Ectodermal cell (in vitro differentiated cells): ENCODE results near the gene CD209.

Experiments
- H3K27ac ChIP-seq: 2 replicates; pipeline ENCODE4 v1.7.0; 2013; ENCODE audit warnings: mild to moderate bottlenecking, low read depth, low read length; ENCODE audit not compliant: insufficient read depth, poor library complexity, severe bottlenecking
- H3K27me3 ChIP-seq: 2 replicates; pipeline ENCODE4 v1.7.0; 2013; ENCODE audit warnings: mild to moderate bottlenecking, low read length; ENCODE audit not compliant: insufficient read depth, control insufficient read depth, poor library complexity, severe bottlenecking
- H3K36me3 ChIP-seq: one replicate; pipeline ENCODE4 v1.7.0; 2013; ENCODE audit warnings: low read length; ENCODE audit not compliant: control insufficient read depth, insufficient read depth
- H3K4me1 ChIP-seq: one replicate; pipeline ENCODE4 v1.7.0; 2013; ENCODE audit warnings: low read length; ENCODE audit not compliant: control insufficient read depth, insufficient read depth
- H3K4me3 ChIP-seq: 2 replicates; pipeline ENCODE4 v1.7.0; 2013; ENCODE audit warnings: low read depth, low read length, control low read depth; ENCODE audit not compliant: insufficient read depth
- H3K9me3 ChIP-seq: 2 replicates; pipeline ENCODE4 v1.7.0; 2013; ENCODE audit warnings: mild to moderate bottlenecking, low read length, moderate library complexity; ENCODE audit not compliant: control insufficient read depth
- WGBS, 2 experiments: methylation state at CpG; one replicate each; pipeline ENCODE4 v1.1.7; 2013; ENCODE audit warnings: missing lambda C conversion rate in 2 of 2; 5-methylcytosine and 5-hydroxymethylcytosine counted together

CD209 gene

DNA sequence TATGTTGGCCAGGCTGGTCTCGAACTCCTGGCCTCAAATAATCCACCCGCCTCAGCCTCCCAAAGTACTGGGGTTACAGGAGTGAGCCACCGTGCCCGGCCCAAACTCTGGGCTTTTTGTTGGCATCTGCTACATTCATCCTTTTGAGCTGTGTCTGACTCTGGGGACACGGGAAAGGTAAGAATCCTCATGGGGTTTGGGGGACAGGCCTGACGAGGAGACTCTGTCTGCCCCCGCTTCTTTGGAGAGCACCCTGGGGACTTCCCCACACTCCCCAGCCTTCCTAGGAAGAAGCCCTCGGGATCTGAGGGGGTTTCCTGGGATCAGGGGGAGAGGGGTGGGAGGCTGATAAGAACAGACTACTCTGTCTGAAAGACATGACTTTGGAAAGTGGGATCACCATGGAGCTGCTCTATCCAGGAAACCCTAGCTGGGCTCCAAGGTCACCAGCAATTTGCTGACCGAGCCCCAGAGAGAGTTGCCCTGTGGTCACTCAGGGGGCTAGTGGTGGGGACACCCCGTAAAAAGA lies 37.3 kb downstream of the CD209 start:
- Histone ChIP-seq H3K36me3 (no peaks in the 10 kb centered on the region), H3K27ac (no peak overlapping the region), H3K9me3 (no peaks in the 10 kb centered on the region), H3K4me3 (no peak overlapping the region), H3K4me1 (no peaks in the 10 kb centered on the region), H3K27me3 (no peaks in the 10 kb centered on the region)
- 81 to 87% methylated on average over 10 of the region's 10 CpGs for WGBS, 2 experiments

DNA sequence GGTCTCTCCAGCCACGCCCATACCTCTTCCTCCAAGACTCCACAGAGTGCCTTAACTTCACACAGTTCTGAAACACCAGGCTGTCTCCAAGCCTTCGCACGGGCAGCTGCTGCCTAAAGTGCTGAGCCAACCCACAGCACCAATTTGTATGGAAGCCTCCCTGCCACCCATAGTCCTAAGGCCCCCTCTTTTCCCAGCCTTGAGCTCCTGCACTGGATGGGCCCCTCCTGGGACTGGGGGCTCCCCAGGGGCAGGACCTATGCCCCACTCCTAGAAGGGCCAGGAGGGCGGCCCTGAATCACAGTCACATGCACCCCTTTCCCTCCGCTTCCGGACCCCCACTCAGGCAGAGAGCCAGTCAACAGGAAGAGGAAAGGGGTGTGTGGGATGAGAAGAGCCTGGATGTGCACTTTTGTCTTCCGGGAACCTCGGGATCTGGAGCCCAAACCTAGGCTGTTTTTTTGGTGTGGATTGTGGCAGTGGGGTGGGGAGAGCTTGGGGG lies 40.3 kb downstream of the CD209 start:
- Histone ChIP-seq H3K4me3 (no peak overlapping the region), H3K27ac (no peak overlapping the region)
- WGBS, 2 experiments = 81 to 84% methylated on average over 8 of the region's 8 CpGs

DNA sequence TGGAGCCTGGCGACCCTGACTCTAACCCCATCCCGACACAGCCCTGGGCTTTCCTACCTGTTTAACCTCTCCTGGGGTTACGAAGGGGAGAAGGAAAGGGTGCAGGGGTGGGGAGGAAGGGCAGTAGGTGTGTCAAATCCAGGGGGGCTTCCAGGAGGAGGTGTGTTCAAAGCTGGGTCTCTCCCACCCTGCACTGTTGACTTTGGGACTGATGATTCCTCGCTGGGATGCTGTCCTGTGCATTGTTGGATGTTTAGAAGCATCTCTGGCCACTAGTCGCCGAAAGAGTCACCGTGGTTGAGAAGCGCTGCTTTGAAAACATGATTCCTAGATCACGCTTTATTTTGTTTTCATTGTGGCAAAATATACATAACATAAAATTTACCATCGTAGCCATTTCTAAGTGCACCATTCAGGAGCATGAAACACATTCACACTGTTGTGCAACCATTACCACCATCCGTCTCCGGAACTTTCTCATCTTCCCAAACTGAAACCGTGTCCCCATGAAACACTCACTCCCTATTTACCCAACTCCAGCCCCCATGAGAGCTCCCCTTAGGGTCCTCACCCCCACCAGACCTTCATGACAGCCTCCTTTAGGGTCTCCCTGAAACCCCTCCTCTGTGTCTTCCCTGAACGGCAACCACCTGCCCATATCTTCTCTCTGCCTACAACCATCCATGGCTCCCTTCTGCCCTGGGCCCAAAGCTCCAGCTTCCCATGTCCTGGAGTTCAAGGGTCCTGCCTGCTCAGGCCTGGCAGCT lies 41.0 kb downstream of the CD209 start:
- 88% methylated on average over 14 of the region's 14 CpGs for WGBS, 2 experiments
- Histone ChIP-seq H3K27ac (no peak overlapping the region), H3K36me3 (no peaks in the 10 kb centered on the region), H3K27me3 (no peaks in the 10 kb centered on the region), H3K9me3 (no peaks in the 10 kb centered on the region), H3K4me3 (no peak overlapping the region), H3K4me1 (no peaks in the 10 kb centered on the region)

More for the DNA sequence above, 40.3 kb downstream of the CD209 start:
- Histone ChIP-seq H3K4me1 (no peaks in the 10 kb centered on the region), H3K9me3 (no peaks in the 10 kb centered on the region), H3K27me3 (no peaks in the 10 kb centered on the region), H3K36me3 (no peaks in the 10 kb centered on the region)

DNA sequence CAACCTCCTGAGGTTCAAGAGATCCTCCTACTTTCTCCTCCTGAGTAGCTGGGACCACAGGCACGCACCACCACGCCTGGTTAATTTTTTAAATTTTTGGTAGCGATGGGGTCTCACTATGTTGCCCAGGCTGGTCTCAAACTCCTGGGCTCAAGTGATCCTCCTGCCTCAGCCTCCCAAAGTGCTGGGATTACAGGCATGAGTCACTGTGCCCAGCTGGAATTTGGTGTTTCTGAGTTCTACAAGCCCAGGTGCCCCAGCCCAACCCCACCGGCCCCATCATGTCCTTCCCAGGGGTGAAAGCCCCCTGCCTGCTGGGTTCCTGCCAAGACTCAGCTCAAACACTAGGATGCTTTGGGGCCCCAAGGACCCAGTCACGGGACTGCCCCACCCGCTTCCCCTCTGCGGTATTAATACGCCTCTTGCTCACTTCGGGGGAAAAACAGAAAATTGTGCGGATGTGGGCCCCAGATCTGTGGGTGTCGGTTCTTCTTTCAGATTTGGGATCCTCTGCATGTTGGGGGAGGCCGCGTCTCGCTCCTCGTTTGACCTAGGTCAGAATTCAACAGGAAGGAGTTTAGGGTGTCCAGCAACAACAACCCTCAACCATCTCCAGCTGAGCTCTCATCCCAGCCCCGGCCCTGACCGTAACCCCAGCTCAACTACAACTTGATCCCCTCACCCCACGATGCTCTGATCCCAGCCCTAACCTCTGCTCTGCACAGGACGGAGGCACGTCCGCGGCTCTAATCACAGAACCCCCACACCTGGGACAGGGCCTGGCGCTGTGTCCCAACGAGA lies 41.7 kb downstream of the CD209 start:
- no peaks in the 10 kb centered on the region for H3K36me3 ChIP-seq
- no peak overlapping the region for H3K4me3 ChIP-seq
- no peaks in the 10 kb centered on the region for H3K9me3 ChIP-seq
- no peak overlapping the region for H3K27ac ChIP-seq
- 87% methylated on average over 24 of the region's 24 CpGs for WGBS, 2 experiments
- H3K4me1 ChIP-seq = no peaks in the 10 kb centered on the region
- no peaks in the 10 kb centered on the region for H3K27me3 ChIP-seq

DNA sequence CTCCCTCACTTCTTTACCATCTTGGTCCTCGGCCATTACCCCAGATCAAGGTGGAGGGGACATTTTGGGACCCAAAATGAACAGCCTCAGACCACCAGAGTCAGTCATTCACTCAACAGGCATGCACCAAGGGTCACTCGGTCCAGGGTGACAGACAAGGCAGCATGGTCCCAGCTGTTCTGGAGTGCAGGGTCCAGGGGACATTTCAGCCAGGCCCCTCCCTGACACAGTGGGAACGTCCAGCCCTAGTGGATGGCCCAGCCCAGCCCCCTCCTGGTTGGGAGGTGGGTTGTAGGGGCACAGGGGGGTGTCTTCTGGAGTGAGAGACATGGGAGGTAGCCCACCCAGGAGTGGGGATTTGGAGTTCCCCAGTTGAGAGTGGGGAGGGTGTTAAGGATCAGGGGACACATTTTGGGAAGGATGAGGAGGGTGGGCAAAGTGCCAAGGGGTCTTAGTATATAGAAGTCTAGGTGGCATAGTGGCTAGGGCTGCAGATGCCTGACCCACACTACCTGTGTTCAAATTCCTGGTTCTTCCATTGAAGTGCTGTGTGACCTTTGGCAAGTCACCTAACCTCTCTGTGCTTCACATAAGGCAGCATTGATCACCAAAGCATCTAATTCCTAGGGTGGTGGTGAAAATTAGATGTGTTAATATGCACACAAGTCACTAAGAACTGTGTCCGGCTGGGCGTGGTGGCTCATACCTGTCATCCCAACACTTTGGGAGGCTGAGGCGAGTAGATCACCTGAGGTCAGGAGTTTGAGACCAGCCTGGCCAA lies 42.9 kb downstream of the CD209 start:
- Histone ChIP-seq H3K27ac (no peak overlapping the region), H3K27me3 (no peaks in the 10 kb centered on the region), H3K36me3 (no peaks in the 10 kb centered on the region), H3K4me1 (no peaks in the 10 kb centered on the region), H3K4me3 (no peak overlapping the region), H3K9me3 (no peaks in the 10 kb centered on the region)
- 84 to 85% methylated on average over 6 of the region's 6 CpGs for WGBS, 2 experiments

DNA sequence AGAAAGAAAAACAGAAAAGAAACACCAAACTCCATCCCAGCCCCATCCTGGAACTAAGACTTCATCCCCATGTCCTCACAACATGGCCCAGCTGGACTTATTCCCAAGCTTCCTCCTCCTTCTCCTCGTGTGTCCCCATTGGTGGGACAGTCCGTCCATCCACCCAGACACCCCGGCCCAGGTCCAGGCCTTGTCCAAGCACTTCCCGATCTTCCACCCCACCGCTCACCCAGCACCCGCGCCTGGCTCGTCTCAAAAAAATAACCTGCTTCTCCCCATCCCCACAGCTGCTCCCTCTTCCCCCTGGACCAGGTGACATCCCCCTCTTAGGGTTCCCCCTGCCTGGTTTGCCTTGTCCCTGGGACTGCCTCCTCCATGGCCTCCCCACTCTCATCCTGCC lies 44.0 kb downstream of the CD209 start:
- Histone ChIP-seq H3K27me3 (peaks cover 4% of the 10 kb centered on the region), H3K4me3 (no peak overlapping the region), H3K9me3 (no peaks in the 10 kb centered on the region), H3K4me1 (no peaks in the 10 kb centered on the region), H3K27ac (no peak overlapping the region), H3K36me3 (no peaks in the 10 kb centered on the region)
- 78 to 80% methylated on average over 8 of the region's 8 CpGs for WGBS, 2 experiments

DNA sequence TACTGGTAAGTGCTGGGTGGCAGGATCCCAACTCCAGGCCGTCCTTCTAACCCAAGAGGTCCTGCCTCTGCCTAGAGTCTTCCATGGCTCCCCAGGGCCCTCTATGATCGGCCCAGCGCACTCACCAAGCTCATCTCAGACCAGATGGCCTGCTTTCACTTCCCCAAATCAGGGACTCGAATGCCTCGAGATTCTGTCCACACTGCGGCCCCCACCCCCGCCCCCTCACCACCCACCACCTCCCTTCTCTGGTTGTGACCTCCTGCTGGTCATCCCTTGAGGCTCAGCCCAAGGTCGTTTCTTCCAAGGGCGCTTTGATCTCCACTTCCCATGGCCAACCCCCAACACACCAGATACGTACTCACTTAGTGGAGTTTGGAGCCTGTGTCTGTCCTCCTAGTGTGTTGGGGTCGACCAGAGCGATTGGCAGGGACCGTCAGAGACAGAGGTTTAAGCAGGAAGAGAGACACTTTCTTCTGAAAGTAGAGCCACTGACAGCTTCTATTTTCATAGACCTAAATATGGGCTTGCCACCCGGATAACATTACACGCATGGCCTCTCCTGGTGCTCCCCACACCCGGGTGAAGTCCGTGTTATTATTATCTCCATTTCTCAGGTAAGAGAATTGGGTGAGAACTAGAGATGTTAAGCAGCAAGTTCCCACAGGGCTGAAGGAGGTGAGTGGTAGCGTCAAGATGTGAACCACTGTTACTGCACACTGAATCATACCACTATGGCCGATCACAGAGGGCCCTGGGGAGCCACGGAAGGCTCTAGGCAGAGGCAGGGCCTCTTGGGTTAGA lies 45.5 kb downstream of the CD209 start, which contains the start of gene FCER2:
Gene FCER2 (minus strand): TSS at position 478 of the 804 bp plus-strand sequence. CDS start 2,371 bp downstream, outside the sequence.
- H3K27me3 ChIP-seq = peaks cover 9% of the 10 kb centered on the region
- 70 to 71% methylated on average over 19 to 20 of the region's 20 CpGs for WGBS, 2 experiments

DNA sequence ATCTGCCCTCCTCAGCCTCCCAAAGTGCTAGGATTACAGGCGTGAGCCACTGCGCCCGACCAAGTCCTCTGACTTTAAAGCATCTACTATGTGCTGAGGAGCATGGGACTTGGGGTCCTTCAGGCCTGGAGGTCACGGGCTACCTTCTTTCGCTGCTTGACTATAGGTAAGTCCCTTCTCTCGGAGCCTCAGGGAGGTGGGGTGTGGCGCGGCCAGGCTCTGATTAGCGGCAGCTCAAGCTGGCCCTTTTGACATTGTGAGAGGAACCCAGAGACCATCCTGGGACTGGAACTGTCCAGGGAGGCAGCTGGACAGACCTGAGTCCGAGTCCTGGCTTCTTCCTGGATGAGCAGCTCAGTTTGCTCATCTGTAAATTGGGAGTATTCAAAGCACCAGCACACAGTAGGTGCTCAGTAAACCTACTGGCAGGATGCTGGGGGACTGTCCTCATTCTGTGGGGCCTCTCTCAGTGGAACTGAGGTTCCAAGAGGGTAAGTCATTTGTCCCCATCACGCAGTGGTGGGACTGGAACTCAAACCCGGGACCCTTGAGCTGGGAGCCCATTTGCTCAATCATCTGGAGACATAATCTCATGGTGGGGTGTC lies 46.2 kb downstream of the CD209 start:
- 88 to 90% methylated on average over 12 of the region's 12 CpGs for WGBS, 2 experiments
- H3K4me3 ChIP-seq = no peak overlapping the region
- no peaks in the 10 kb centered on the region for H3K9me3 ChIP-seq
- H3K36me3 ChIP-seq = no peaks in the 10 kb centered on the region
- no peak overlapping the region for H3K27ac ChIP-seq
- H3K27me3 ChIP-seq = peaks cover 9% of the 10 kb centered on the region
- H3K4me1 ChIP-seq = no peaks in the 10 kb centered on the region

More for the DNA sequence above, 45.5 kb downstream of the CD209 start, which contains the start of gene FCER2:
- no peak within 1 kb of the TSS for H3K4me3 ChIP-seq
- no peak within 1 kb of the TSS for H3K27ac ChIP-seq
- H3K9me3 ChIP-seq = no peaks in the 10 kb centered on the region
- no peaks in the 10 kb centered on the region for H3K4me1 ChIP-seq
- no peaks in the 10 kb centered on the region for H3K36me3 ChIP-seq
